DMS53 (cell line): ENCODE measurements around the gene AVP.
A peak's percentile ranks its signal among the peaks of the same experiment; 100 is the strongest.
"Not testable (repeated sequence)": the region's sequence is repeated elsewhere in the genome, so short reads cannot be mapped to it uniquely, and the experiment has no call there.

ENCODE experiments used
- DNase-seq: peaks from one replicate; lab custom pipeline; 2025; lab: John Stamatoyannopoulos, UW

Gene AVP

GRCh38 chr20:3082955-3083952 is 1.3 kb downstream of the AVP start:
- DNase-seq = peak; percentile 52

- DNase-seq = peak; percentile 57
These were observed 2.1 kb downstream of the AVP start for GRCh38 chr20:3082306-3082951.

- DNase-seq = no peak
These were observed 2.9 kb downstream of the AVP start for GRCh38 chr20:3081641-3082040.

GRCh38 chr20:3080939-3081388 is 3.6 kb downstream of the AVP start:
- no peak for DNase-seq

GRCh38 chr20:3077618-3078134 is 6.8 kb downstream of the AVP start:
- DNase-seq = no peak

- DNase-seq = not testable (repeated sequence)
These were observed 9.2 kb downstream of the AVP start for GRCh38 chr20:3075315-3075714.

- DNase-seq = no peak
These were observed 9.7 kb downstream of the AVP start for GRCh38 chr20:3074812-3075211.

GRCh38 chr20:3073251-3073643 is 11.3 kb downstream of the AVP start:
- DNase-seq = not testable (repeated sequence)

GRCh38 chr20:3072530-3073250 is 11.8 kb downstream of the AVP start:
- no peak for DNase-seq

GRCh38 chr20:3071610-3072529 is 12.7 kb downstream of the AVP start, which contains the start of gene OXT:
TSS of gene OXT (plus strand) at chr20:3071620. CDS start at chr20:3071656, 36 bp downstream.
- no peak for DNase-seq

- no peak for DNase-seq
These were observed 13.3 kb downstream of the AVP start for GRCh38 chr20:3071266-3071609.

GRCh38 chr20:3070725-3071124 is 13.8 kb downstream of the AVP start:
- no peak for DNase-seq

GRCh38 chr20:3068986-3069900 is 15.3 kb downstream of the AVP start:
- DNase-seq = peak; percentile 74

GRCh38 chr20:3068075-3068474 is 16.4 kb downstream of the AVP start:
- DNase-seq = no peak

GRCh38 chr20:3067139-3068014 is 17.1 kb downstream of the AVP start:
- DNase-seq = no peak

GRCh38 chr20:3064119-3064518 is 20.4 kb downstream of the AVP start:
- DNase-seq = not testable (repeated sequence)

- no peak for DNase-seq
These were observed 25.0 kb downstream of the AVP start for GRCh38 chr20:3059489-3059888.

- DNase-seq = peak; percentile 51
These were observed 33.0 kb downstream of the AVP start for GRCh38 chr20:3051385-3052019.
